Fibroblast of skin of right quadriceps (primary cell): ENCODE data around the gene GPRASP3.

Experiments used
- DNase-seq: peaks from one replicate; pipeline ENCODE4 v3.0.0-alpha.2; 2013

Gene GPRASP3

GRCh38 chrX:102765217-102765616, 44.7 kb downstream of the GPRASP3 start:
- DNase-seq: peak; percentile 57

DNA sequence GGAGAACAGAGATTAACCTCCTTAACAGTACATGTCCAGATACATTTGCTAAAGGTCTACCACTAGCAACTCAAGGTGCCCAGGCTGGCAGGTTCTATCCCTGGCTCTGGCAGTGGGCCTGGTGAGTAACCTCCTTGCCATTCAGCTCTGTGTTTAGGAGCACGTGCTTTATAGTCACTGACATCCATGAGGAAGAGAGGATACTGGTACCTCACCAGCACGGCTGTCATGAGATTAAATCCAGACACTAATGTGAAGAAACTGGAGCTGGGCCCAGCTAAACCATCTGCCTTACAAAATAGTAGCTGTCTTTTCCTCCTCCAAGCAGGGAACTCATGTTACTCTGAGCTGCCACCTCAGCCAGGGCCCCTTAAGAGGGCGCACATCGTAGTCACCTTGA, 45.3 kb downstream of the GPRASP3 start:
- peak; percentile 38 for DNase-seq

DNA sequence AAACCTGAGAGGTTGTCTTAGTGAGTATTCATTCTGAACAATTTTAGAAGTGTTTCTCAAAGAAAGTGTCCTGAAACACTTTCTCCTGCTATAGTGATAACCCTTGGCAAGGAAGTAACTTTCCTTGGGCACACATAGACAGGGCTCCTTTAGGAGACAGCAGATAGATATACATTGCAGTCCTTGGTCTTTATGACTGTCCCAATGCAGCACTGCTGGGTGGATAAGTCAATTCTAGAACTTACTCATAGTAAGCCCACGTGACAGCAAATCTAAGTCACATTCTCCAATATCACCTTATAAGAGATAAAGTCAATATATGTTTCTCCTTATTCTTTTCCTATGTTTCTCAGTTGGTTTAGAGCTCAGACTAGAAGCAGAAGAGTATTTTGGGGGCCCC, 46.7 kb downstream of the GPRASP3 start:
- no peak for DNase-seq

GRCh38 chrX:102768987-102769761, 48.6 kb downstream of the GPRASP3 start:
- DNase-seq: peak; percentile 86
